GM12878 (cell line): ENCODE data around the gene CREB3. TPM values are rescaled to one million over a fixed set of nuclear protein-coding genes. Genes with fewer than 3 reads are reported as not detected.

Experiments
- ATAC-seq: fragments of 200-7000 bp; cut with Tn5 transposase; 3 replicates; pipeline ENCODE4 v1.9.1; 2020; ENCODE audit warnings: mild to moderate bottlenecking, moderate library complexity
- BruUV-seq: library from RNA; stranded (reverse); fragments of 400-500 nt; replicated peaks from 2 replicates; lab custom pipeline; 2021; lab: Mats Ljungman, UMichigan
- CTCF ChIA-PET: fragments of 300-600 bp; sonication (Branson Sonifier 250); formaldehyde crosslinking; extraction: SDS; loops from one replicate; lab custom pipeline; 2021; ENCODE audit warnings: inconsistent platforms; lab: Yijun Ruan, JAX
- POLR2A ChIA-PET: fragments of 350-600 bp; formaldehyde crosslinking; extraction: SDS; loops from one replicate; lab custom pipeline; 2021; ENCODE audit warnings: inconsistent platforms; lab: Charles Lee
- RAD21 ChIA-PET: fragments of 300-600 bp; sonication (Branson Sonifier 250); formaldehyde crosslinking; loops from one replicate; lab custom pipeline; 2023; ENCODE audit warnings: antibody characterized with exemption; ENCODE audit not compliant: unreplicated experiment; lab: Charles Lee
- SMC1A ChIA-PET: fragments of 300-600 bp; sonication (Branson Sonifier 250); formaldehyde crosslinking; loops from one replicate; lab custom pipeline; 2023; ENCODE audit not compliant: unreplicated experiment, uncharacterized antibody; lab: Charles Lee
- DNase-seq: peaks from one replicate; pipeline ENCODE4 v3.0.0-alpha.2; 2011; ENCODE audit warnings: low read depth, low spot score
- FAIRE-seq: peaks from 3 replicates; lab custom pipeline; 2011; peaks lifted over from hg19 to GRCh38; lab: Jason Lieb, UNC
- H2AFZ ChIP-seq: 2 replicates; pipeline ENCODE4 v1.6.0; 2011; ENCODE audit warnings: low read depth, low read length, control low read depth; ENCODE audit not compliant: control insufficient read depth
- H3K27ac ChIP-seq: 2 replicates; pipeline ENCODE4 v1.5.1; 2011; ENCODE audit warnings: control low read depth; ENCODE audit not compliant: control insufficient read depth, insufficient read depth
- H3K27me3 ChIP-seq, 2 experiments: replicated peaks in 1 of 2; 2 replicates each; pipeline versions ENCODE4 v1.6.0 to v1.6.1; 2011; ENCODE audit warnings: low read length in 1 of 2; ENCODE audit not compliant: control insufficient read depth in 2 of 2, insufficient read depth in 2 of 2
- H3K36me3 ChIP-seq, 2 experiments: 2 replicates each; pipeline ENCODE4 v1.5.1; 2011; ENCODE audit warnings: low read length in 1 of 2; ENCODE audit not compliant: control insufficient read depth in 2 of 2, insufficient read depth in 2 of 2
- H3K4me1 ChIP-seq: 2 replicates; pipeline ENCODE4 v1.6.1; 2011; ENCODE audit warnings: mild to moderate bottlenecking, low read length, moderate library complexity, mixed read lengths; ENCODE audit not compliant: control insufficient read depth, insufficient read depth
- H3K4me2 ChIP-seq: 2 replicates; pipeline ENCODE4 v1.6.0; 2011; ENCODE audit warnings: control low read depth; ENCODE audit not compliant: control insufficient read depth, insufficient read depth
- H3K4me3 ChIP-seq: fragments of 200-600 bp; sonication (generic); 2 replicates; pipeline ENCODE4 v1.5.1; 2016
- H3K79me2 ChIP-seq: 2 replicates; pipeline ENCODE4 v1.6.0; 2011; ENCODE audit warnings: low read length; ENCODE audit not compliant: control insufficient read depth, insufficient read depth
- H3K9ac ChIP-seq: 2 replicates; pipeline ENCODE4 v1.8.0; 2011; ENCODE audit warnings: low read length, control low read depth, mixed read lengths; ENCODE audit not compliant: control insufficient read depth, insufficient read depth
- H3K9me3 ChIP-seq: replicated peaks from 3 replicates; pipeline ENCODE4 v1.5.1; 2011; ENCODE audit warnings: mild to moderate bottlenecking, low read length; ENCODE audit not compliant: control insufficient read depth, insufficient read depth
- H4K20me1 ChIP-seq: 2 replicates; pipeline ENCODE4 v1.6.0; 2011; ENCODE audit not compliant: control insufficient read depth, insufficient read depth
- ZNF207 ChIP-seq: fragments of 450-650 bp; IDR thresholded peaks from 2 replicates; pipeline ENCODE4 v1.6.1; 2014; ENCODE audit warnings: antibody characterized with exemption, mild to moderate bottlenecking, borderline replicate concordance
- WGBS: methylation state at CpG from one replicate; pipeline ENCODE4 v1.1.6; 2016; ENCODE audit warnings: low lambda C conversion rate; ENCODE audit not compliant: insufficient replicate concordance, insufficient coverage; ENCODE audit errors: missing lambda C conversion rate; 5-methylcytosine and 5-hydroxymethylcytosine counted together
- in situ Hi-C: fragments of 300-500 bp; cut with MboI; formaldehyde crosslinking; loops from 9 replicates; pipeline ENCODE4 v1.14.3; 2018; ENCODE audit warnings: mixed read lengths
- intact Hi-C: fragments of 100-400 bp; cut with micrococcal nuclease; formaldehyde crosslinking; loops from one replicate; pipeline ENCODE4 v1.14.2; 2022; ENCODE audit not compliant: unreplicated experiment
- polyA plus RNA-seq, 11 experiments: library from polyadenylated mRNA; depleted of rRNA in 4 of 11; unstranded in 6 of 11; stranded (reverse) in 5 of 11; fragments of >200 nt; fragmentation: Nextera tagmentation in 4 of 11; fragmentation: Illumina TruSeq in 1 of 11; extraction: Ambion mirVana in 4 of 11; extraction: Trizol in 1 of 11; gene quantifications; 1 replicate in 1 of 11; 2 replicates in 10 of 11; pipeline versions ENCODE4 v1.2.1 to v1.2.3, GENCODE V29; 2011 to 2016; ENCODE audit warnings: inconsistent platforms in 2 of 11, missing spikeins in 2 of 11, low read depth in 1 of 11
- total RNA-seq, 4 experiments: library from RNA; depleted of rRNA in 3 of 4; stranded (reverse); fragments of >200 nt in 3 of 4; fragmentation: Illumina TruSeq in 1 of 4; extraction: Trizol in 1 of 4; gene quantifications; 2 replicates each; pipeline versions ENCODE4 v1.2.1 to v1.2.3, GENCODE V29; 2013 to 2021
- TF ChIP-seq, protein P1 (sequence below): fragments of 450-650 bp; IDR thresholded peaks from 2 replicates; pipeline ENCODE4 v1.6.1; 2017; ENCODE audit warnings: mild to moderate bottlenecking

CREB3 gene
- total and polyA plus RNA-seq, 10 of the 15 experiments (the other 5 are each of a cell fraction or from before 2014, with no cell fraction given) = 9.8 to 38.9 (median 19.8) TPM

DNA sequence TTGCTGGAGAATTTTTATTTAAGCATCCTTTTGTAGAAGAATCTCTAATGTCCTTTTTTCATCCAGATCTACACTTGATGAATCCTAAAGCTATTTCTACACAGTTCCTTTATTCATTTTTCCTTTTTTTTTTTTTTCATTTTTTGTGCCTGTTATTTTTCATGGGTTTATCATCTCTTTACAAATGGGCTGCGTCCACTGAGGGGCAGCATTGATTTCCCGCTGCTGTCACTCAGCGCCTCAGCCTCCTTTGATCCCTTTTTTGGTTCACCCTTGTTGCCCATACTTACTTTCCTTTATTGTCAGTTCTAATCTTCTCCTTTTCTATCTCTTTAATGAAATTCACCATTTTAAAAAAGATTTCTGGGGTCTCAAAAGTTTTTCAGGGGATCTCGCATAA lies 27.3 kb downstream of the CREB3 start:
- SMC1A ChIA-PET = interaction anchor here (0.6 to 3.2 kb wide), 11 partner anchors 12 to 132 kb away, joined by 3 to 19 read pairs (median 4); partner anchors contain the start of genes GBA2 and RGP1

More for the DNA sequence above, 27.3 kb downstream of the CREB3 start:
- POLR2A ChIA-PET = interaction anchor here (1.0 to 1.1 kb wide), 3 partner anchors 10 to 112 kb away, joined by 3 to 4 read pairs (median 3); no protein-coding TSS in a partner anchor
- Histone ChIP-seq H2AFZ (no peak overlapping the region), H3K4me2 (no peak overlapping the region; the same call in none of the 2 replicates), H3K4me3 (no peak overlapping the region), H3K36me3 (no peaks in the 10 kb centered on the region)
- in situ Hi-C loops = no loop called here
- TF ChIP-seq ZNF207 = no peak
- TF ChIP-seq, protein P1, sequence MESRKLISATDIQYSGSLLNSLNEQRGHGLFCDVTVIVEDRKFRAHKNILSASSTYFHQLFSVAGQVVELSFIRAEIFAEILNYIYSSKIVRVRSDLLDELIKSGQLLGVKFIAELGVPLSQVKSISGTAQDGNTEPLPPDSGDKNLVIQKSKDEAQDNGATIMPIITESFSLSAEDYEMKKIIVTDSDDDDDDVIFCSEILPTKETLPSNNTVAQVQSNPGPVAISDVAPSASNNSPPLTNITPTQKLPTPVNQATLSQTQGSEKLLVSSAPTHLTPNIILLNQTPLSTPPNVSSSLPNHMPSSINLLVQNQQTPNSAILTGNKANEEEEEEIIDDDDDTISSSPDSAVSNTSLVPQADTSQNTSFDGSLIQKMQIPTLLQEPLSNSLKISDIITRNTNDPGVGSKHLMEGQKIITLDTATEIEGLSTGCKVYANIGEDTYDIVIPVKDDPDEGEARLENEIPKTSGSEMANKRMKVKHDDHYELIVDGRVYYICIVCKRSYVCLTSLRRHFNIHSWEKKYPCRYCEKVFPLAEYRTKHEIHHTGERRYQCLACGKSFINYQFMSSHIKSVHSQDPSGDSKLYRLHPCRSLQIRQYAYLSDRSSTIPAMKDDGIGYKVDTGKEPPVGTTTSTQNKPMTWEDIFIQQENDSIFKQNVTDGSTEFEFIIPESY = peak; percentile 32; the same call in 1 of the 2 replicates
- TF ChIP-seq, all 136 proteins: peak for 1
- no peaks in the 10 kb centered on the region for H4K20me1 ChIP-seq
- FAIRE-seq = no peak
- peaks cover 35% of the 10 kb centered on the region for H3K79me2 ChIP-seq
- H3K4me1 ChIP-seq = peaks cover 22% of the 10 kb centered on the region
- no peaks in the 10 kb centered on the region for H3K9me3 ChIP-seq
- no TSS peak for BruUV-seq
- no peak overlapping the region for H3K9ac ChIP-seq
- WGBS = 100% methylated on average over 4 of the region's 4 CpGs
- ChIA-PET CTCF (interaction anchor here (0.6 to 2.3 kb wide), 7 partner anchors 10 to 1619 kb away, joined by 3 to 7 read pairs (median 3); partner anchors contain the start of genes CREB3, RGP1 and TLN1), RAD21 (interaction anchor here (0.7 to 2.2 kb wide), 2 partner anchors 122 to 125 kb away, joined by 3 to 6 read pairs; no protein-coding TSS in a partner anchor)
- ATAC-seq = no peak
- intact Hi-C loops = loop anchor here (1.0 kb wide), 1 partner anchor 56 kb away; the partner anchor contains the start of gene HINT2
- H3K27me3 ChIP-seq = no peaks in the 10 kb centered on the region
- no peak for DNase-seq
- H3K27ac ChIP-seq = no peak overlapping the region
